Neural cell (in vitro differentiated cells): ENCODE data around the gene NKPD1. TPM values are rescaled to one million over a fixed set of nuclear protein-coding genes. Genes with fewer than 3 reads are reported as not detected.

ENCODE experiments used
- H2AFZ ChIP-seq: fragments of 200-600, 300-800 bp; sonication (generic), shearing (Covaris generic); 2 replicates; pipeline ENCODE4 v1.6.0; 2014; ENCODE audit warnings: low read depth, mild to moderate bottlenecking, antibody characterized with exemption, low read length, moderate library complexity
- H3F3A ChIP-seq: fragments of 200-600 bp; shearing (Covaris generic); 2 replicates; pipeline ENCODE4 v1.6.1; 2016; ENCODE audit warnings: mild to moderate bottlenecking, moderate library complexity, mixed read lengths, antibody characterized with exemption, low read length; ENCODE audit not compliant: insufficient read depth, poor library complexity, severe bottlenecking
- H3K27ac ChIP-seq: fragments of 200-600, 300-800 bp; sonication (generic), shearing (Covaris generic); 2 replicates; pipeline ENCODE4 v1.5.1; 2014; ENCODE audit warnings: mild to moderate bottlenecking, low read length, moderate library complexity
- H3K27me3 ChIP-seq: fragments of 300-800, 200-600 bp; sonication (generic), shearing (Covaris generic); 2 replicates; pipeline ENCODE4 v1.6.0; 2014; ENCODE audit warnings: mild to moderate bottlenecking, low read depth, low read length, moderate library complexity; ENCODE audit not compliant: insufficient read depth
- H3K36me3 ChIP-seq: fragments of 300-800, 200-600 bp; sonication (generic), shearing (Covaris generic); 2 replicates; pipeline ENCODE4 v1.5.1; 2014; ENCODE audit warnings: mild to moderate bottlenecking, antibody characterized with exemption, low read length, moderate library complexity; ENCODE audit not compliant: insufficient read depth
- H3K4me2 ChIP-seq: fragments of 300-800, 200-600 bp; sonication (generic), shearing (Covaris generic); 2 replicates; pipeline ENCODE4 v1.6.0; 2014; ENCODE audit warnings: mild to moderate bottlenecking, low read length
- H3K4me3 ChIP-seq: fragments of 300-800, 200-600 bp; sonication (generic), shearing (Covaris generic); 2 replicates; pipeline ENCODE4 v1.5.1; 2014; ENCODE audit warnings: mild to moderate bottlenecking, low read length, moderate library complexity
- H3K79me2 ChIP-seq: fragments of 200-600 bp; shearing (Covaris generic); replicated peaks from 2 replicates; pipeline ENCODE4 v1.6.0; 2014; ENCODE audit warnings: mild to moderate bottlenecking, low read length, moderate library complexity; ENCODE audit not compliant: insufficient read depth
- H3K9ac ChIP-seq: fragments of 300-800, 200-600 bp; sonication (generic), shearing (Covaris generic); 2 replicates; pipeline ENCODE4 v1.6.1; 2016; ENCODE audit warnings: mild to moderate bottlenecking, low read length, mixed read lengths
- H3K9me2 ChIP-seq: fragments of 200-600 bp; shearing (Covaris generic); 2 replicates; pipeline ENCODE4 v1.6.1; 2016; ENCODE audit warnings: mild to moderate bottlenecking, low read length, mixed read lengths; ENCODE audit not compliant: insufficient read depth
- H3K9me3 ChIP-seq: fragments of 200-600, 300-800 bp; sonication (generic), shearing (Covaris generic); 2 replicates; pipeline ENCODE4 v1.6.1; 2016; ENCODE audit warnings: mild to moderate bottlenecking, mixed run types, low read length, moderate library complexity, mixed read lengths
- H4K20me1 ChIP-seq: fragments of 200-600 bp; shearing (Covaris generic); 2 replicates; pipeline ENCODE4 v1.6.1; 2016; ENCODE audit warnings: mild to moderate bottlenecking, mixed run types; ENCODE audit not compliant: insufficient read depth
- EP300 ChIP-seq: fragments of 450-650 bp; conservative IDR thresholded peaks from 2 replicates; pipeline ENCODE4 v1.6.1; 2014; ENCODE audit warnings: antibody characterized with exemption, mild to moderate bottlenecking, moderate library complexity; ENCODE audit not compliant: poor library complexity, severe bottlenecking
- EZH2 ChIP-seq: fragments of 200-600, 300-800 bp; shearing (Covaris generic), sonication (generic); IDR thresholded peaks from 2 replicates; pipeline ENCODE4 v1.6.1; 2014; ENCODE audit warnings: antibody characterized with exemption, low read length, borderline replicate concordance, mild to moderate bottlenecking; ENCODE audit not compliant: insufficient read depth, poor library complexity, severe bottlenecking
- MXI1 ChIP-seq: fragments of 450-650 bp; conservative IDR thresholded peaks from 2 replicates; pipeline ENCODE4 v1.6.1; 2014; ENCODE audit warnings: antibody characterized with exemption, mild to moderate bottlenecking; ENCODE audit not compliant: poor library complexity, severe bottlenecking
- POLR2AphosphoS5 ChIP-seq: IDR thresholded peaks from 2 replicates; pipeline ENCODE4 v1.6.1; 2012
- RAD21 ChIP-seq: fragments of 450-650 bp; conservative IDR thresholded peaks from 2 replicates; pipeline ENCODE4 v1.6.1; 2014; ENCODE audit warnings: antibody characterized with exemption, mild to moderate bottlenecking, moderate library complexity
- SMC3 ChIP-seq: fragments of 450-650 bp; conservative IDR thresholded peaks from 2 replicates; pipeline ENCODE4 v1.6.1; 2014; ENCODE audit warnings: antibody characterized with exemption, mild to moderate bottlenecking, moderate library complexity; ENCODE audit not compliant: poor library complexity
- TAF1 ChIP-seq: IDR thresholded peaks from 2 replicates; pipeline ENCODE4 v1.6.1; 2012; ENCODE audit warnings: low read depth
- polyA plus RNA-seq: library from polyadenylated mRNA; depleted of rRNA; stranded (reverse); fragments of >200 nt; gene quantifications from 2 replicates; pipeline ENCODE4 v1.2.3, GENCODE V29; 2014
- TF ChIP-seq, protein P1 (sequence below): fragments of 450-650 bp; IDR thresholded peaks from 2 replicates; pipeline ENCODE4 v1.5.1; 2014; ENCODE audit warnings: antibody characterized with exemption, mild to moderate bottlenecking, moderate library complexity; ENCODE audit not compliant: poor library complexity, severe bottlenecking
- TF ChIP-seq, protein P2 (sequence below): IDR thresholded peaks from 2 replicates; pipeline ENCODE4 v1.6.1; 2012; ENCODE audit warnings: borderline replicate concordance

The NKPD1 gene
- polyA plus RNA-seq, 1 donor from 2014 or later, result 2.8 TPM

DNA sequence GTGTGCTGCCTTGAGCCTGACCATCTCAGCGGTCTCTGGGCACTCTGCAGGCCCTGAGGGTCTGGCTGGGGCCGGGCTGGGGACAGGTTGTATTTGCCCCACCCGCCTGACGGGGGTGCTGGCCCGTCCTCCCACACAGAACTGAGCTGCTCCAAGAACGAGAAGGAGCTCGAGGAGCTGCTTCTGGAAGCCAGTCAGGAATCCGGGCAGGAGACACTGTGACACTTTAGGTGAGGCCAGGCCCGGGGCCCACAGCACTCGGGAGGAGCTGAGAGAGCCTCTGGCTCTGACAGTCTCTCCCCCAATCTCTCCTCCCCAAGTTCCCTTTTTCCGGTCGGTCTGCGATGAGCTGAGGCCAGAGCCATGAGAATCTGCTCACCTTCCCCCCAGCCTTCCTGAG, 14.5 kb downstream of the NKPD1 start:
- no peak overlapping the region for H3K27ac ChIP-seq
- no peaks in the 10 kb centered on the region for H3K36me3 ChIP-seq
- H3K9me3 ChIP-seq, result no peaks in the 10 kb centered on the region
- no peaks in the 10 kb centered on the region for H3K79me2 ChIP-seq
- TF ChIP-seq, protein P1, sequence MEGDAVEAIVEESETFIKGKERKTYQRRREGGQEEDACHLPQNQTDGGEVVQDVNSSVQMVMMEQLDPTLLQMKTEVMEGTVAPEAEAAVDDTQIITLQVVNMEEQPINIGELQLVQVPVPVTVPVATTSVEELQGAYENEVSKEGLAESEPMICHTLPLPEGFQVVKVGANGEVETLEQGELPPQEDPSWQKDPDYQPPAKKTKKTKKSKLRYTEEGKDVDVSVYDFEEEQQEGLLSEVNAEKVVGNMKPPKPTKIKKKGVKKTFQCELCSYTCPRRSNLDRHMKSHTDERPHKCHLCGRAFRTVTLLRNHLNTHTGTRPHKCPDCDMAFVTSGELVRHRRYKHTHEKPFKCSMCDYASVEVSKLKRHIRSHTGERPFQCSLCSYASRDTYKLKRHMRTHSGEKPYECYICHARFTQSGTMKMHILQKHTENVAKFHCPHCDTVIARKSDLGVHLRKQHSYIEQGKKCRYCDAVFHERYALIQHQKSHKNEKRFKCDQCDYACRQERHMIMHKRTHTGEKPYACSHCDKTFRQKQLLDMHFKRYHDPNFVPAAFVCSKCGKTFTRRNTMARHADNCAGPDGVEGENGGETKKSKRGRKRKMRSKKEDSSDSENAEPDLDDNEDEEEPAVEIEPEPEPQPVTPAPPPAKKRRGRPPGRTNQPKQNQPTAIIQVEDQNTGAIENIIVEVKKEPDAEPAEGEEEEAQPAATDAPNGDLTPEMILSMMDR, result no peak
- TF ChIP-seq EP300 (no peak), POLR2AphosphoS5 (no peak), RAD21 (no peak), TAF1 (no peak), SMC3 (no peak), MXI1 (no peak), EZH2 (no peak)
- TF ChIP-seq, protein P2, sequence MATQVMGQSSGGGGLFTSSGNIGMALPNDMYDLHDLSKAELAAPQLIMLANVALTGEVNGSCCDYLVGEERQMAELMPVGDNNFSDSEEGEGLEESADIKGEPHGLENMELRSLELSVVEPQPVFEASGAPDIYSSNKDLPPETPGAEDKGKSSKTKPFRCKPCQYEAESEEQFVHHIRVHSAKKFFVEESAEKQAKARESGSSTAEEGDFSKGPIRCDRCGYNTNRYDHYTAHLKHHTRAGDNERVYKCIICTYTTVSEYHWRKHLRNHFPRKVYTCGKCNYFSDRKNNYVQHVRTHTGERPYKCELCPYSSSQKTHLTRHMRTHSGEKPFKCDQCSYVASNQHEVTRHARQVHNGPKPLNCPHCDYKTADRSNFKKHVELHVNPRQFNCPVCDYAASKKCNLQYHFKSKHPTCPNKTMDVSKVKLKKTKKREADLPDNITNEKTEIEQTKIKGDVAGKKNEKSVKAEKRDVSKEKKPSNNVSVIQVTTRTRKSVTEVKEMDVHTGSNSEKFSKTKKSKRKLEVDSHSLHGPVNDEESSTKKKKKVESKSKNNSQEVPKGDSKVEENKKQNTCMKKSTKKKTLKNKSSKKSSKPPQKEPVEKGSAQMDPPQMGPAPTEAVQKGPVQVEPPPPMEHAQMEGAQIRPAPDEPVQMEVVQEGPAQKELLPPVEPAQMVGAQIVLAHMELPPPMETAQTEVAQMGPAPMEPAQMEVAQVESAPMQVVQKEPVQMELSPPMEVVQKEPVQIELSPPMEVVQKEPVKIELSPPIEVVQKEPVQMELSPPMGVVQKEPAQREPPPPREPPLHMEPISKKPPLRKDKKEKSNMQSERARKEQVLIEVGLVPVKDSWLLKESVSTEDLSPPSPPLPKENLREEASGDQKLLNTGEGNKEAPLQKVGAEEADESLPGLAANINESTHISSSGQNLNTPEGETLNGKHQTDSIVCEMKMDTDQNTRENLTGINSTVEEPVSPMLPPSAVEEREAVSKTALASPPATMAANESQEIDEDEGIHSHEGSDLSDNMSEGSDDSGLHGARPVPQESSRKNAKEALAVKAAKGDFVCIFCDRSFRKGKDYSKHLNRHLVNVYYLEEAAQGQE, result no peak
- no peaks in the 10 kb centered on the region for H3K9me2 ChIP-seq
- H3K4me3 ChIP-seq, result no peak overlapping the region
- no peaks in the 10 kb centered on the region for H3K27me3 ChIP-seq
- H3K4me2 ChIP-seq, result no peak overlapping the region
- no peaks in the 10 kb centered on the region for H4K20me1 ChIP-seq
- no peaks in the 10 kb centered on the region for H3F3A ChIP-seq
- no peak overlapping the region for H3K9ac ChIP-seq
- H2AFZ ChIP-seq, result no peak overlapping the region

DNA sequence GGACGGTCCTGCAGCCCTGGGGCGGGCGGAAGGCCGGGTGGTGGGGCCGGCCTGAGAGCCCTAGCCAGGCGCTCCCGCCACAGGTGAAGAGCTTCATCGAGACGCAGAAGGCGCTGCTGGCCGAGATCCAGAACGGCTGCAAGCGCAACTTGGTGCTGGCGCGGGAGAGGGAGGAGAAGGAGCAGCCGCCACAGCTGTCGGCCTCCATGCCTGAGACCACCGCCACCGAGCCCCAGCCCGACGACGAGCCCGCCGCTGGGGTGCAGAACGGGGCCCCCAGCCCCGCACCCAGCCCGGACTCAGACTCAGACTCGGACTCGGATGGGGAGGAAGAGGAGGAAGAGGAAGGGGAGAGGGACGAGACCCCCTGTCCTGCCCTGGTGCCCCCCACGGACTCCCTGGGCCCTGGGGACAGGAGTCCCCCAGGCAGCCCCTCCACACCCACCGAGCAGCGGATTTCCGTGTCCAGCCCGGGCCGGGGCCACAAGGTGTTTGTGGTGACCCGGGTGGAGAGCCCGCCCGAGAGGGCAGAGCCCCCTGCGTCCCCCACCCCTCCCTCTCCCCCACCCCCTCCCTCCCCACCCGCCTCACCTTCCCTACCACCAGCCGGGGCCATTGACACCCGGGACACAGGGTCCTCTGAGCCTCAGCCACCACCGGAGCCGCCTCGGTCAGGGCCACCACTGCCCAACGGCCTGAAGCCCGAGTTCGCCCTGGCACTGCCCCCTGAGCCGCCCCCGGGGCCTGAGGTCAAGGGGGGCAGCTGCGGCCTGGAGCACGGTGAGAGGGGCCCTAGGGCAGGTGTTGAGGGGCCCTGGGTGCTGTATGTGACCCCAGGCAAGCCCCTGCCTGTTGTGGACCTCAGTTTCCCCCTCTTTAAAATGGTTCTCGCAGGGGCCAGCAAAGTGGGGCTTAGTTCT, 15.3 kb downstream of the NKPD1 start:
- H2AFZ ChIP-seq, result no peak overlapping the region
- no peaks in the 10 kb centered on the region for H3F3A ChIP-seq
- H3K9me2 ChIP-seq, result no peaks in the 10 kb centered on the region
- no peak overlapping the region for H3K4me2 ChIP-seq
- H3K27ac ChIP-seq, result no peak overlapping the region
- no peak overlapping the region for H3K9ac ChIP-seq
- no peaks in the 10 kb centered on the region for H3K79me2 ChIP-seq
- no peaks in the 10 kb centered on the region for H3K36me3 ChIP-seq
- no peaks in the 10 kb centered on the region for H4K20me1 ChIP-seq
- H3K4me3 ChIP-seq, result no peak overlapping the region
- TF ChIP-seq EP300, result no peak
- TF ChIP-seq, protein P1, result no peak
- no peak for TF ChIP-seq MXI1
- TF ChIP-seq TAF1, result no peak
- TF ChIP-seq SMC3, result no peak
- TF ChIP-seq, protein P2, result no peak
- TF ChIP-seq EZH2, result no peak
- no peaks in the 10 kb centered on the region for H3K27me3 ChIP-seq
- H3K9me3 ChIP-seq, result no peaks in the 10 kb centered on the region
